ENCODE measurements around the gene SLC39A2. TPM values are rescaled to one million over a fixed set of nuclear protein-coding genes. Genes with fewer than 3 reads are reported as not detected.

The SLC39A2 gene
- total and polyA plus RNA-seq, 2 donors (not counting 3 experiments of a cell fraction or from before 2014, with no cell fraction given) = 0.06 TPM; not detected in 1

DNA sequence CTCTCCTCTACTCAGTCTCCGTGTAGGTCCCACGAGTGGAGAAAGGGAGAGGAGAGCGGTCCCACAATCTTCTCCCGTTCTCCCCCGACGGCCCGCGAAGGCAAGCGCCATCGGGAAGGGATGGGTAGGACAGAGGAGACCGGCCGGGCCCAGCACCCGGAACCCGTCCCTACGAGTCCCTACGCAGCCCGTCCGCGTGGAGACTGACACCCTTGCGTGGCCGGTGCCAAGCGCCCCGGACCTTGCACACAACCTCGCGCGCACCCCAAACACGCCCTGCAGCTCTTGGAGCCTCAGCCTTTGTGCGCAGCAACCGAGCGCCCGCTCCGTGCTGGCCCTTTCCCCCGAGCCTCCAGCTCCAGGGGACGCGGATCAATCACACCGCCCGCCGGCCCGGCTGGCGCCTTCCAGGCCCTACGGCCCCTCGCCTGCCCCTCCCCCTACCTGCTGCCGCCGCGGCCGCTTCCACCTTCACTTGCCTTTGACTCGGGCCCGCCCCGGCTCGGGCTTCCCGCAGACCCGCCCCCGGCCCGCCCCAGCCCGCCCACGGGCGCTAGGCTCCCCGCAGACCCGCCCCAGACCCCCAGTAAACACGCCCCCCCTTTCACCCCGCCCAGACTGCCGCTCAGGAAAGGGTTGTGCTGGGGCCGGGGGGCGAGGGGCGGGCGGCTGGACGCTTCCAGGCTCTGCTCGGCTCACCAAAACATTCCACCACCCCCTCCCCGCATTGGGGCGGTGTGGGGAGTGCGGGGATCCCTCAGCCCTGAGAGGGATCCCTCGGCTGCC, 25.7 kb downstream of the SLC39A2 start, which contains the start of gene NDRG2:
NDRG2 (minus strand) TSS at position 477 of the 786 bp plus-strand sequence. CDS start 1,746 bp downstream, outside the sequence.
- POLR2A ChIA-PET = no interaction called here
- Histone ChIP-seq H3K36me3 (ENCODE audit: control insufficient read depth in 2 of 2, extremely low read depth in 1 of 2, insufficient read depth in 2 of 2, low read length in 2 of 2) (no peaks in the 10 kb centered on the region), H3K27ac (ENCODE audit: insufficient read depth, low read depth, low read length) (no peak within 1 kb of the TSS), H3K27me3 (ENCODE audit: control insufficient read depth in 2 of 2, insufficient read depth in 2 of 2, low read length in 2 of 2) (peaks cover 43 to 59% of the 10 kb centered on the region in 2 experiments), H4K20me1 (replicated peaks; ENCODE audit: control insufficient read depth, extremely low read depth, insufficient read depth, low read length) (no peaks in the 10 kb centered on the region), H3K4me1 (ENCODE audit: control insufficient read depth, extremely low read depth, insufficient read depth, low read length) (no peaks in the 10 kb centered on the region), H3K4me3 (replicated peaks in 1 of 3; ENCODE audit: insufficient read depth in 1 of 3, low read depth in 1 of 3, low read length in 3 of 3) (peak within 1 kb of the TSS in 1 of 3 experiments; percentile 22), H2AFZ (ENCODE audit: low read depth, low read length) (no peak within 1 kb of the TSS), H3K9me3 (replicated peaks; ENCODE audit: control insufficient read depth, insufficient read depth, low read length) (no peaks in the 10 kb centered on the region), H3K9ac (replicated peaks; ENCODE audit: extremely low read depth, insufficient read depth, low read length) (no peak within 1 kb of the TSS), H3K9me1 (replicated peaks; ENCODE audit: control insufficient read depth, extremely low read depth, insufficient read depth, low read length) (no peaks in the 10 kb centered on the region), H3K4me2 (ENCODE audit: insufficient read depth, low read length) (no peak within 1 kb of the TSS), H3K79me2 (ENCODE audit: control insufficient read depth, insufficient read depth, low read length) (no peaks in the 10 kb centered on the region)
- FAIRE-seq = no peak
- dilution Hi-C loops (cut with MboI; ENCODE audit: extremely low pct_ligation_motif_present, low sequenced_read_pairs) = no loop called here
- TF ChIP-seq EZH2 (IDR thresholded peaks at IDR 0.05; ENCODE audit: borderline replicate concordance, low read depth, low read length, severe bottlenecking) (peak; percentile 82), MYC (IDR thresholded peaks at IDR 0.05; ENCODE audit: low read depth, low read length) (no peak), MAX (IDR thresholded peaks at IDR 0.05; ENCODE audit: insufficient read depth, insufficient read length) (no peak), POLR2AphosphoS5 (IDR thresholded peaks at IDR 0.05; ENCODE audit: insufficient read depth, low read depth, low read length) (no peak)
- no peak for DNase-seq (ENCODE audit: low read depth, low spot score)
- CTCF ChIA-PET = interaction anchor here (2.5 kb wide), 1 partner anchor 10 kb away, joined by 28 read pairs; no protein-coding TSS in a partner anchor
- intact Hi-C loops (cut with micrococcal nuclease) = no loop called here
- no TSS peak for BruUV-seq (replicated peaks)
